ENCODE data around the gene COA6. TPM values are rescaled to one million over a fixed set of nuclear protein-coding genes. Genes with fewer than 3 reads are reported as not detected.
"Not testable (repeated sequence)": the region's sequence is repeated elsewhere in the genome, so short reads cannot be mapped to it uniquely, and the experiment has no call there.

Gene COA6
- total RNA-seq, 2 experiments from 2014 or later = 46.2 to 46.5 TPM

- H3K9me3 Mint-ChIP-seq = no peaks in the 10 kb centered on the region
- H3K27me3 Mint-ChIP-seq = peaks cover 23% of the 10 kb centered on the region
- POLR2A ChIA-PET = no interaction called here
- H3K4me1 Mint-ChIP-seq = no peaks in the 10 kb centered on the region
- CTCF ChIA-PET = no interaction called here
- H3K4me3 Mint-ChIP-seq = no peak overlapping the region
- H3K27ac Mint-ChIP-seq = no peak overlapping the region
- DNase-seq = no peak
- no peaks in the 10 kb centered on the region for H3K36me3 Mint-ChIP-seq (ENCODE audit: low read depth)
Measured at GRCh38 chr1:234348964-234349363, 24.3 kb upstream of the COA6 start.

GRCh38 chr1:234355782-234356510 lies 17.3 kb upstream of the COA6 start:
- ChIA-PET CTCF (interaction anchor here (1.1 kb wide), 1 partner anchor 17 kb away, joined by 3 read pairs; the partner anchor contains the start of gene COA6), POLR2A (no interaction called here)
- no peak for DNase-seq
- peaks cover 16% of the 10 kb centered on the region for H3K27me3 Mint-ChIP-seq
- H3K4me3 Mint-ChIP-seq = no peak overlapping the region
- no peak overlapping the region for H3K27ac Mint-ChIP-seq
- H3K9me3 Mint-ChIP-seq = no peaks in the 10 kb centered on the region
- no peaks in the 10 kb centered on the region for H3K36me3 Mint-ChIP-seq (ENCODE audit: low read depth)
- no peaks in the 10 kb centered on the region for H3K4me1 Mint-ChIP-seq

- H3K36me3 Mint-ChIP-seq (ENCODE audit: low read depth); H3K9me3 Mint-ChIP-seq; H3K4me1 Mint-ChIP-seq; DNase-seq; POLR2A ChIA-PET: not testable (repeated sequence)
- CTCF ChIA-PET = interaction anchor here (1.1 kb wide), 2 partner anchors 16 to 45 kb away, joined by 3 read pairs; partner anchors contain the start of gene COA6
- peak overlapping the region; percentile 80 for H3K27ac Mint-ChIP-seq
- H3K4me3 Mint-ChIP-seq = peak overlapping the region; percentile 67
- peaks cover 18% of the 10 kb centered on the region for H3K27me3 Mint-ChIP-seq
Measured at GRCh38 chr1:234356615-234357269, 16.5 kb upstream of the COA6 start.

- H3K27ac Mint-ChIP-seq = no peak overlapping the region
- H3K4me1 Mint-ChIP-seq = no peaks in the 10 kb centered on the region
- no peaks in the 10 kb centered on the region for H3K36me3 Mint-ChIP-seq (ENCODE audit: low read depth)
- peaks cover 13% of the 10 kb centered on the region for H3K27me3 Mint-ChIP-seq
- no peaks in the 10 kb centered on the region for H3K9me3 Mint-ChIP-seq
- no peak for DNase-seq
- no peak overlapping the region for H3K4me3 Mint-ChIP-seq
- POLR2A ChIA-PET = no interaction called here
- CTCF ChIA-PET = interaction anchor here (1.1 kb wide), 1 partner anchor 46 kb away, joined by 3 read pairs; no protein-coding TSS in a partner anchor
Measured at GRCh38 chr1:234357831-234358230, 15.4 kb upstream of the COA6 start.

- H3K36me3 Mint-ChIP-seq (ENCODE audit: low read depth) = no peaks in the 10 kb centered on the region
- CTCF ChIA-PET = no interaction called here
- POLR2A ChIA-PET = no interaction called here
- no peak for DNase-seq
- H3K27me3 Mint-ChIP-seq = peaks cover 7% of the 10 kb centered on the region
- H3K9me3 Mint-ChIP-seq = no peaks in the 10 kb centered on the region
- no peaks in the 10 kb centered on the region for H3K4me1 Mint-ChIP-seq
- no peak overlapping the region for H3K27ac Mint-ChIP-seq
- H3K4me3 Mint-ChIP-seq = no peak overlapping the region
Measured at GRCh38 chr1:234361102-234361603, 12.1 kb upstream of the COA6 start.

GRCh38 chr1:234362558-234362957 lies 10.7 kb upstream of the COA6 start:
- ChIA-PET POLR2A (no interaction called here), CTCF (no interaction called here)
- Mint-ChIP-seq H3K36me3 (ENCODE audit: low read depth) (no peaks in the 10 kb centered on the region), H3K9me3 (no peaks in the 10 kb centered on the region), H3K4me1 (no peaks in the 10 kb centered on the region), H3K27ac (no peak overlapping the region), H3K4me3 (no peak overlapping the region), H3K27me3 (peaks cover 7% of the 10 kb centered on the region)
- no peak for DNase-seq

- Mint-ChIP-seq H3K9me3 (no peaks in the 10 kb centered on the region), H3K27ac (no peak overlapping the region), H3K4me3 (no peak overlapping the region), H3K27me3 (peaks cover 6% of the 10 kb centered on the region), H3K4me1 (peaks cover 27% of the 10 kb centered on the region), H3K36me3 (ENCODE audit: low read depth) (peaks cover 5% of the 10 kb centered on the region)
- DNase-seq = peak; percentile 30
- CTCF ChIA-PET = no interaction called here
- POLR2A ChIA-PET = no interaction called here
Measured at GRCh38 chr1:234368320-234369032, 4.8 kb upstream of the COA6 start.

GRCh38 chr1:234369033-234369430 lies 4.2 kb upstream of the COA6 start:
- peaks cover 6% of the 10 kb centered on the region for H3K27me3 Mint-ChIP-seq
- peaks cover 6% of the 10 kb centered on the region for H3K36me3 Mint-ChIP-seq (ENCODE audit: low read depth)
- no peaks in the 10 kb centered on the region for H3K9me3 Mint-ChIP-seq
- no peak overlapping the region for H3K4me3 Mint-ChIP-seq
- CTCF ChIA-PET = no interaction called here
- POLR2A ChIA-PET = interaction anchor here (0.6 kb wide), 1 partner anchor 501 kb away, joined by 3 read pairs; no protein-coding TSS in a partner anchor
- DNase-seq = no peak
- peaks cover 28% of the 10 kb centered on the region for H3K4me1 Mint-ChIP-seq
- no peak overlapping the region for H3K27ac Mint-ChIP-seq

GRCh38 chr1:234369784-234370183 lies 3.5 kb upstream of the COA6 start:
- ChIA-PET CTCF (interaction anchor here (0.8 kb wide), 1 partner anchor 25 kb away, joined by 3 read pairs; no protein-coding TSS in a partner anchor), POLR2A (interaction anchor here (0.6 kb wide), 1 partner anchor 500 kb away, joined by 3 read pairs; no protein-coding TSS in a partner anchor)
- peaks cover 35% of the 10 kb centered on the region for H3K4me1 Mint-ChIP-seq
- peaks cover 6% of the 10 kb centered on the region for H3K27me3 Mint-ChIP-seq
- H3K27ac Mint-ChIP-seq = no peak overlapping the region
- no peak overlapping the region for H3K4me3 Mint-ChIP-seq
- DNase-seq = no peak
- no peaks in the 10 kb centered on the region for H3K9me3 Mint-ChIP-seq
- H3K36me3 Mint-ChIP-seq (ENCODE audit: low read depth) = peaks cover 12% of the 10 kb centered on the region

GRCh38 chr1:234371414-234371813 lies 1.8 kb upstream of the COA6 start:
- peak overlapping the region; percentile 98 for H3K4me3 Mint-ChIP-seq
- H3K27me3 Mint-ChIP-seq = peaks cover 6% of the 10 kb centered on the region
- H3K9me3 Mint-ChIP-seq = no peaks in the 10 kb centered on the region
- DNase-seq = no peak
- H3K27ac Mint-ChIP-seq = no peak overlapping the region
- H3K4me1 Mint-ChIP-seq = peaks cover 50% of the 10 kb centered on the region
- POLR2A ChIA-PET = no interaction called here
- CTCF ChIA-PET = interaction anchor here (0.6 kb wide), 1 partner anchor 46 kb away, joined by 3 read pairs; no protein-coding TSS in a partner anchor
- peaks cover 22% of the 10 kb centered on the region for H3K36me3 Mint-ChIP-seq (ENCODE audit: low read depth)

GRCh38 chr1:234372011-234372757 lies 1.1 kb upstream of the COA6 start:
- no peak for DNase-seq
- peak overlapping the region; percentile 98 for H3K4me3 Mint-ChIP-seq
- H3K27ac Mint-ChIP-seq = peak overlapping the region; percentile 99
- peaks cover 28% of the 10 kb centered on the region for H3K36me3 Mint-ChIP-seq (ENCODE audit: low read depth)
- no peaks in the 10 kb centered on the region for H3K9me3 Mint-ChIP-seq
- CTCF ChIA-PET = no interaction called here
- H3K4me1 Mint-ChIP-seq = peaks cover 55% of the 10 kb centered on the region
- peaks cover 6% of the 10 kb centered on the region for H3K27me3 Mint-ChIP-seq
- POLR2A ChIA-PET = no interaction called here

- peaks cover 2% of the 10 kb centered on the region for H3K9me3 Mint-ChIP-seq
- H3K4me1 Mint-ChIP-seq = peaks cover 50% of the 10 kb centered on the region
- DNase-seq = no peak
- peak overlapping the region; percentile 99 for H3K27ac Mint-ChIP-seq
- POLR2A ChIA-PET = interaction anchor here (0.6 kb wide), 2 partner anchors 24 to 165 kb away, joined by 3 to 4 read pairs; no protein-coding TSS in a partner anchor
- peak overlapping the region; percentile 98 for H3K4me3 Mint-ChIP-seq
- H3K27me3 Mint-ChIP-seq = no peaks in the 10 kb centered on the region
- CTCF ChIA-PET = interaction anchor here (0.8 to 1.8 kb wide), 9 partner anchors 10 to 179 kb away, joined by 3 to 9 read pairs (median 3); no protein-coding TSS in a partner anchor
- peaks cover 45% of the 10 kb centered on the region for H3K36me3 Mint-ChIP-seq (ENCODE audit: low read depth)
Measured at GRCh38 chr1:234373959-234374254, 651 bp downstream of the COA6 start.

Data from activated CD4-positive, alpha-beta T cell treated with anti-CD3 and anti-CD28 coated beads, Interleukin-2, amount 10 ng/mL, durations not matched to agents 7 days and 5 days (primary cell).